ENCODE data around the gene PTPRH. TPM values are rescaled to one million over a fixed set of nuclear protein-coding genes. Genes with fewer than 3 reads are reported as not detected.

PTPRH gene
- total RNA-seq, 1 donor from 2014 or later, result not detected

GRCh38 chr19:55241143-55241934 lies 32.0 kb upstream of the PTPRH start:
- Mint-ChIP-seq H3K4me1 (ENCODE audit: unreplicated experiment) (no peaks in the 10 kb centered on the region), H3K36me3 (ENCODE audit: low read depth, unreplicated experiment) (peaks cover 47% of the 10 kb centered on the region)
- TF ChIP-seq, protein P1, sequence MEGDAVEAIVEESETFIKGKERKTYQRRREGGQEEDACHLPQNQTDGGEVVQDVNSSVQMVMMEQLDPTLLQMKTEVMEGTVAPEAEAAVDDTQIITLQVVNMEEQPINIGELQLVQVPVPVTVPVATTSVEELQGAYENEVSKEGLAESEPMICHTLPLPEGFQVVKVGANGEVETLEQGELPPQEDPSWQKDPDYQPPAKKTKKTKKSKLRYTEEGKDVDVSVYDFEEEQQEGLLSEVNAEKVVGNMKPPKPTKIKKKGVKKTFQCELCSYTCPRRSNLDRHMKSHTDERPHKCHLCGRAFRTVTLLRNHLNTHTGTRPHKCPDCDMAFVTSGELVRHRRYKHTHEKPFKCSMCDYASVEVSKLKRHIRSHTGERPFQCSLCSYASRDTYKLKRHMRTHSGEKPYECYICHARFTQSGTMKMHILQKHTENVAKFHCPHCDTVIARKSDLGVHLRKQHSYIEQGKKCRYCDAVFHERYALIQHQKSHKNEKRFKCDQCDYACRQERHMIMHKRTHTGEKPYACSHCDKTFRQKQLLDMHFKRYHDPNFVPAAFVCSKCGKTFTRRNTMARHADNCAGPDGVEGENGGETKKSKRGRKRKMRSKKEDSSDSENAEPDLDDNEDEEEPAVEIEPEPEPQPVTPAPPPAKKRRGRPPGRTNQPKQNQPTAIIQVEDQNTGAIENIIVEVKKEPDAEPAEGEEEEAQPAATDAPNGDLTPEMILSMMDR (IDR thresholded peaks at IDR 0.05; ENCODE audit: unreplicated experiment), result no peak

GRCh38 chr19:55240713-55241020 lies 31.4 kb upstream of the PTPRH start:
- Mint-ChIP-seq H3K9me3 (ENCODE audit: unreplicated experiment) (no peaks in the 10 kb centered on the region), H3K36me3 (ENCODE audit: low read depth, unreplicated experiment) (peaks cover 52% of the 10 kb centered on the region), H3K4me1 (ENCODE audit: unreplicated experiment) (no peaks in the 10 kb centered on the region), H3K27me3 (ENCODE audit: unreplicated experiment) (peaks cover 6% of the 10 kb centered on the region), H3K4me3 (ENCODE audit: unreplicated experiment) (peak overlapping the region; percentile 57), H3K27ac (ENCODE audit: unreplicated experiment) (no peak overlapping the region)
- TF ChIP-seq, protein P1 (IDR thresholded peaks at IDR 0.05; ENCODE audit: unreplicated experiment), result no peak
- DNase-seq (ENCODE audit: low spot score), result no peak

More at GRCh38 chr19:55241143-55241934, 32.0 kb upstream of the PTPRH start:
- H3K9me3 Mint-ChIP-seq (ENCODE audit: unreplicated experiment), result no peaks in the 10 kb centered on the region
- peaks cover 7% of the 10 kb centered on the region for H3K27me3 Mint-ChIP-seq (ENCODE audit: unreplicated experiment)
- no peak overlapping the region for H3K4me3 Mint-ChIP-seq (ENCODE audit: unreplicated experiment)
- no peak for DNase-seq (ENCODE audit: low spot score)
- no peak overlapping the region for H3K27ac Mint-ChIP-seq (ENCODE audit: unreplicated experiment)

- Mint-ChIP-seq H3K27me3 (ENCODE audit: unreplicated experiment) (peaks cover 5% of the 10 kb centered on the region), H3K27ac (ENCODE audit: unreplicated experiment) (no peak overlapping the region), H3K4me3 (ENCODE audit: unreplicated experiment) (no peak overlapping the region), H3K36me3 (ENCODE audit: low read depth, unreplicated experiment) (peaks cover 59% of the 10 kb centered on the region), H3K4me1 (ENCODE audit: unreplicated experiment) (no peaks in the 10 kb centered on the region), H3K9me3 (ENCODE audit: unreplicated experiment) (no peaks in the 10 kb centered on the region)
- TF ChIP-seq, protein P1 (IDR thresholded peaks at IDR 0.05; ENCODE audit: unreplicated experiment), result no peak
- DNase-seq (ENCODE audit: low spot score), result no peak
These were observed 29.7 kb upstream of the PTPRH start for GRCh38 chr19:55239004-55239403.

- Mint-ChIP-seq H3K9me3 (ENCODE audit: unreplicated experiment) (no peaks in the 10 kb centered on the region), H3K27ac (ENCODE audit: unreplicated experiment) (no peak overlapping the region), H3K4me3 (ENCODE audit: unreplicated experiment) (no peak overlapping the region), H3K27me3 (ENCODE audit: unreplicated experiment) (peaks cover 5% of the 10 kb centered on the region), H3K36me3 (ENCODE audit: low read depth, unreplicated experiment) (peaks cover 53% of the 10 kb centered on the region), H3K4me1 (ENCODE audit: unreplicated experiment) (no peaks in the 10 kb centered on the region)
- no peak for DNase-seq (ENCODE audit: low spot score)
- TF ChIP-seq, protein P1 (IDR thresholded peaks at IDR 0.05; ENCODE audit: unreplicated experiment), result no peak
These were observed 28.7 kb upstream of the PTPRH start for GRCh38 chr19:55238030-55238429.

GRCh38 chr19:55232986-55233385 lies 23.7 kb upstream of the PTPRH start:
- TF ChIP-seq, protein P1 (IDR thresholded peaks at IDR 0.05; ENCODE audit: unreplicated experiment), result no peak
- H3K36me3 Mint-ChIP-seq (ENCODE audit: low read depth, unreplicated experiment), result peaks cover 46% of the 10 kb centered on the region
- H3K4me1 Mint-ChIP-seq (ENCODE audit: unreplicated experiment), result no peaks in the 10 kb centered on the region
- peaks cover 10% of the 10 kb centered on the region for H3K27me3 Mint-ChIP-seq (ENCODE audit: unreplicated experiment)
- no peak overlapping the region for H3K27ac Mint-ChIP-seq (ENCODE audit: unreplicated experiment)
- DNase-seq (ENCODE audit: low spot score), result no peak
- H3K9me3 Mint-ChIP-seq (ENCODE audit: unreplicated experiment), result no peaks in the 10 kb centered on the region
- no peak overlapping the region for H3K4me3 Mint-ChIP-seq (ENCODE audit: unreplicated experiment)

Measured in endothelial cell (in vitro differentiated cells).